Natural killer cell treated with Interleukin-12 subunit alpha and Interleukin-12 subunit beta and Interleukin-15 and Interleukin-18, amount 100 ng/mL, for 72 hours (primary cell): Measurements from ENCODE around the gene CPA1. TPM values are rescaled to one million over a fixed set of nuclear protein-coding genes. Genes with fewer than 3 reads are reported as not detected.

ENCODE experiments used
- ATAC-seq, 2 donors: fragments of 150-1000 bp; cut with Tn5 transposase in 1 of 2; sonication (Bioruptor Pico), chemical (Tn5 transposase) in 1 of 2; 2 replicates each; pipeline ENCODE4 v1.10.0; 2021
- DNase-seq: peaks from one replicate; pipeline ENCODE4 v3.0.0; 2022; ENCODE audit warnings: low spot score
- H3K27ac Mint-ChIP-seq, 2 donors: 1 replicate in 1 of 2; 2 replicates in 1 of 2; pipeline ENCODE4 v1.8.0; 2022; ENCODE audit warnings: mixed read lengths in 2 of 2, mild to moderate bottlenecking in 1 of 2, moderate library complexity in 1 of 2
- H3K27me3 Mint-ChIP-seq, 2 donors: 1 replicate in 1 of 2; 2 replicates in 1 of 2; pipeline ENCODE4 v1.8.0; 2022; ENCODE audit warnings: mixed read lengths in 2 of 2
- H3K36me3 Mint-ChIP-seq: one replicate; pipeline ENCODE4 v1.8.0; 2022; ENCODE audit warnings: mixed read lengths
- H3K4me1 Mint-ChIP-seq, 2 donors: 1 replicate in 1 of 2; 2 replicates in 1 of 2; pipeline ENCODE4 v1.8.0; 2022; ENCODE audit warnings: low read depth in 2 of 2, mixed read lengths in 2 of 2, mild to moderate bottlenecking in 1 of 2
- H3K4me3 Mint-ChIP-seq: one replicate; pipeline ENCODE4 v1.8.0; 2022; ENCODE audit warnings: mixed read lengths
- H3K9me3 Mint-ChIP-seq: 2 replicates; pipeline ENCODE4 v1.8.0; 2022; ENCODE audit warnings: mixed read lengths
- total RNA-seq, 2 donors: library from RNA; stranded (reverse); gene quantifications; one replicate each; pipeline ENCODE4 v1.2.3, GENCODE V29; 2022

The CPA1 gene
- total RNA-seq, 2 donors from 2014 or later: not detected

DNA sequence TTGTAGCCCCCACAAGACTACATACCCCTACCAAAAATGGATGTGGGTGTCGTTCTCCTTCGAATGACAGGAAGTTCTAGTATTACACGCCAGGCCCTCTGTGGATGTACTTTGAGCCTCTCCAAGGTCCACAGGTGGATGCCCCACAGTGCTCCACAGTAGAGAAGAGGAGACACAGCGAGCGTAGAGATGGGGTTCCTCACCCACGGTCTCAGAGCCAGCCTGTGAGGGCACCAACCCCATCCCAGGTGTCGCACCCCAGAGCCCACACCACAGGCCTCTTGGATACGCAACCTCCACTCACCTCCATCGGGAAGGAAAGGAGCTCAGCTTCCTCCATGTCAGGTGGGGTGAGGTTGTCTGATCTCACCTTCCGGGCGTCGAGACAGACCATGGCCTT lies 33.4 kb upstream of the CPA1 start:
- Mint-ChIP-seq H3K27me3 (peaks cover 12 to 14% of the 10 kb centered on the region in 2 donors), H3K4me3 (no peak overlapping the region), H3K4me1 (no peaks in the 10 kb centered on the region), H3K36me3 (no peaks in the 10 kb centered on the region), H3K27ac (no peak overlapping the region), H3K9me3 (no peaks in the 10 kb centered on the region)
- DNase-seq (no peak), ATAC-seq (peak in 1 of 2 donors; percentile 28)

DNA sequence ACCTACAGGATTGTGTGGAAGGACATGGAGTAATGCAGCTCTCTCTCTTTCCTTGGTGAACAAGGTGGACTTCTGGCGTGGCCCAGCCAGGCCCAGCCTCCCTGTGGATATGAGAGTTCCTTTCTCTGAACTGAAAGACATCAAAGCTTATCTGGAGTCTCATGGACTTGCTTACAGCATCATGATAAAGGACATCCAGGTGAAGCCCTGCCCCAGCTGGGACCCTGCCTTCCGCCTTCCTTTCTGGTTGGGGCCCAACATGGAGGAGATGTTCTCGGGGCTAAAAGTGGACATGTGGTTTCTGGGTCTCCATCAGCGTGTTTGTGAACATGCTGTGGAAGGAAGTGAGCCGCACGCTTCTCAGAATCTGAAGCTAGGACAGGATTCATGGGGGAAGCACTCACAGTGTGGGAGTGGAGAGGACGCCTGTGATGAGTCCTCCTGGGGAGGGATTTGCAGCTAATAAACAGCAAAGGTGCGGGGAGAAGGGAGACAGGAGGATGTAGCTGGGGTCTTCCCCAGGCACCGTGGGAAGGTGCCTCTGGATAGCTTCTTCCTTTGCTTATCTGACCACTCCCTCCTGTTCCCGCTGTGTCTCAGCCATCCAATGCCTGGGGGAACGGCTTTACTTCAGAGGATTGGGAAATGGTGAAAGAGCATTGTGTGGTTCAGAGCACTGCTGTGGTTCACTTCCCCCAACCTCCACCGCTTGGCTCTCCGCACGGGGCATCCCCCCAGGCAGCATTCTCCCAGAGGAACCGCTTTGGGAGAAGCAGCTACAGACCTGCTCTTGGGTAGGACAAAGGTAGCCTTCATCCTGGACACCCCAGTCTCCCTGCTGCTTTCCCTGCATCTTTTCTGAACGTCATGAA lies 30.1 kb upstream of the CPA1 start:
- no peaks in the 10 kb centered on the region for H3K36me3 Mint-ChIP-seq
- no peak overlapping the region for H3K27ac Mint-ChIP-seq
- peaks cover 8 to 15% of the 10 kb centered on the region in 2 donors for H3K27me3 Mint-ChIP-seq
- H3K9me3 Mint-ChIP-seq: no peaks in the 10 kb centered on the region
- no peak overlapping the region for H3K4me3 Mint-ChIP-seq
- DNase-seq (no peak), ATAC-seq (no peak)
- no peaks in the 10 kb centered on the region for H3K4me1 Mint-ChIP-seq

DNA sequence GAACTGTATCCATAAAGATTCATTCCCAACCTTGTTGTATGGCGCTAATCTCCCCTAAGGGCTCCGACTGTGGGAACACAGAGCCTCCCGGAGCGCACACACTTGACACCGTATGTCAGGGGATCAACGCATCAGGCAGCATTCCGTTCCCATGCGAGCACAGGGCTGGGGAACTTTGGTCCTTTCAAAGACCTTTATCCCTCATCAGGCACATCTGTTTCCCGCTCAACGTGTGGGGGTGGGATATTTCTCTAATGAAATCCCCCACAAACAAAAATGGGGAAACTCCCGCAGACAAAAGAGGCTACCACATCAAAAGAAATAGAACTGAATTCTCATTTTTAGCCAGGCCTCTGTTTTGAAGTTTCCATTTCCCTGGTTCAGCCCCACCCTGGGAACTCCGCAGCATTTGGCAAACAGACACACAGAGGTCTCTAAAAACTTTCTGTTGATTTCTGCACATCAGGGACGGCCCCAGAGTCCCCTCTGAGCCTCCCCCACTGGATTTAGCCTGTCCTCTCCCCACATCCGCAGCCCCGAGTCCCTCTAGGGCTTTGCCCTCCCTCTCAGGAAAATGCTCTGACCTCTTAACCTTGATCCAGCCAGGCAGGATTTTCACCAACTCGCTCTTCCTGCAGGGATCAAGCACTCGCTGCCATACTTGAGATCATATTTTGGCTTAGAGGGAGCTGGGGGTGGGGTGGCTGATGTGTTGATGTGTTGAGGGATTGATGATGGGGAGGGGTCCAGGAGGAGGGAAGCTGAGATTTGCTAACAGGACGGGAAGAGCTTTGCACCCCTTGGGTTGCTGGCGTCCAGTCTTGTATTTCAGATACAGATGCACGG lies 29.1 kb upstream of the CPA1 start:
- H3K9me3 Mint-ChIP-seq: no peaks in the 10 kb centered on the region
- H3K4me1 Mint-ChIP-seq: no peaks in the 10 kb centered on the region
- peaks cover 0 to 12% of the 10 kb centered on the region in 2 donors for H3K27me3 Mint-ChIP-seq
- no peaks in the 10 kb centered on the region for H3K36me3 Mint-ChIP-seq
- no peak for ATAC-seq
- no peak overlapping the region for H3K4me3 Mint-ChIP-seq
- no peak for DNase-seq
- H3K27ac Mint-ChIP-seq: no peak overlapping the region

DNA sequence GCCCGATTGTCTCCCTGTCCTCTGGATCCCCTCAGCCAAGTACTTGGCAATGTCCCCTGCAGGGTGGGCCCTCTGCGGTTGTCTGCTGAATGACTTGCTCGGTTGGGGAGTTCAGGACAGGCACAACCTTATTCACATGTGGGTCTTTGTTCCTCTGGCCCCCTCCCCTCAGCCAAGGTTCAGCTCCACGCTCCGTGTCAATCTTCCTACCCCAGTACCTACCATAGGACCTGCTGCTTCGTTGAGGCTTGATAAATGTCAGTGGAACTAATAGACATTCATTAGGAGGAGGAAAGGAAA lies 28.6 kb upstream of the CPA1 start:
- H3K27me3 Mint-ChIP-seq: peaks cover 0 to 12% of the 10 kb centered on the region in 2 donors
- ATAC-seq (no peak), DNase-seq (no peak)
- H3K4me3 Mint-ChIP-seq: no peak overlapping the region
- no peaks in the 10 kb centered on the region for H3K4me1 Mint-ChIP-seq
- H3K9me3 Mint-ChIP-seq: no peaks in the 10 kb centered on the region
- H3K27ac Mint-ChIP-seq: no peak overlapping the region
- no peaks in the 10 kb centered on the region for H3K36me3 Mint-ChIP-seq

DNA sequence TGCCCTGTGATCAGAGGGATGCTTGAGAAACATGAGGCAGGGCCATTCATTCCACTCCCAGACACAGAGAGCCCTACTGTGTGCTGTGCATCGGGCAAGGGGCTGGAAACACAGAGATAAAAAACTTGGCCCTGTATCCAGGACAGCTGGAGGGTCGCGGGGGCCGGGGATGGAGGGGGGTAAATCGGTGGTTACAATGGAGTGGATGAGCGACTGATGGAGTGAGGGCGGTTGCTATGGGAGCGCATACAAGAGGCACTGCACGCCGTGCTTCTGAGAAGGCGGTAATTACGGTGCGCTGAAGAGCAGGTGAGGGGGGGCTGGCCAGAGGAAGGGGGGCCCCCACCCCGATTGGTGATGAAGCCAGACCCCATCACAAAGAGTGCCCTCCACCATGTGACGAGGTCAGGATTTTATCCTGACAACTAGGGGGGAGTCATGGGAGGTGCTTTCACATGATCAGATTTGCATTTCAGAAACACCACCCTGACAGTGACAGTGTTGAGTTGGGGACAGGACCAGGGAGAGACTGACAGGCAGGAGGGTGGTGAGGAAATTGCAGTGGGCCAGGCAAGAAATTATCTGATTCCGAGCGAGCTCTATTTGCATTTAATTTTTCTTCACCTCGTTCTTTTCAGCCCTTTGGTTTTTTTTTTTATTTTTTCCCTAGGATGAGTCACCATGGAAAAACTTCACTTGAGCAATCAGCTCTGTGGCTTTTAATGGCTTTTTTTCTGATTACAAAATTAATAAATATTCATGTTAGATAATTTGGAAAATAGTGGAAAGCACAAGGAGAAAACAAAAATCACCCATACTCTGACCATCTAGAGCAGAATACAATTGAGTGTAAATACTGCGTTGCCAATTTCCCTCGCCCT lies 27.9 kb upstream of the CPA1 start:
- no peaks in the 10 kb centered on the region for H3K9me3 Mint-ChIP-seq
- H3K27me3 Mint-ChIP-seq: peaks cover 0 to 12% of the 10 kb centered on the region in 2 donors
- H3K27ac Mint-ChIP-seq: no peak overlapping the region
- DNase-seq (no peak), ATAC-seq (no peak)
- H3K4me3 Mint-ChIP-seq: no peak overlapping the region
- no peaks in the 10 kb centered on the region for H3K4me1 Mint-ChIP-seq
- no peaks in the 10 kb centered on the region for H3K36me3 Mint-ChIP-seq

DNA sequence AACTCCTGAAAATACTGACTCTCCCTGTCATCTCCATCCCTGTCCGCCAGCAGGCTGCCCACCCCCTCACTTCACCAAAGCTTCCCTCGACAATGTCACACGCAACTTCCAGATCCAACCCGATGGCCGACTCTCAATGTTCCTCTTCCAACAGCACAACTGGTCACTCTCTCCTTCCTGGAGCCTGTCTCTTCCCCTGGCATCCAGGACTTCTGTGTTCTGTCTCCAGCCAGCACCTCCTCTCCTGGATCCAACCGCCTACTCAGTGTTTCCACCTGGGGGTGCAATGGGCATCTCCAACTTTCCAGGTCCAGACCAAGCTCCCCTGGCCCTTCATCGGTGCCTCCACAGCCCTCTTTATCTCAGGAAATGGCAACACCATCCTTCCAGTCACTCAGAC lies 27.1 kb upstream of the CPA1 start:
- Mint-ChIP-seq H3K27me3 (peaks cover 0 to 12% of the 10 kb centered on the region in 2 donors), H3K4me1 (no peaks in the 10 kb centered on the region), H3K4me3 (no peak overlapping the region), H3K27ac (no peak overlapping the region), H3K9me3 (no peaks in the 10 kb centered on the region), H3K36me3 (no peaks in the 10 kb centered on the region)
- DNase-seq (no peak), ATAC-seq (no peak)

DNA sequence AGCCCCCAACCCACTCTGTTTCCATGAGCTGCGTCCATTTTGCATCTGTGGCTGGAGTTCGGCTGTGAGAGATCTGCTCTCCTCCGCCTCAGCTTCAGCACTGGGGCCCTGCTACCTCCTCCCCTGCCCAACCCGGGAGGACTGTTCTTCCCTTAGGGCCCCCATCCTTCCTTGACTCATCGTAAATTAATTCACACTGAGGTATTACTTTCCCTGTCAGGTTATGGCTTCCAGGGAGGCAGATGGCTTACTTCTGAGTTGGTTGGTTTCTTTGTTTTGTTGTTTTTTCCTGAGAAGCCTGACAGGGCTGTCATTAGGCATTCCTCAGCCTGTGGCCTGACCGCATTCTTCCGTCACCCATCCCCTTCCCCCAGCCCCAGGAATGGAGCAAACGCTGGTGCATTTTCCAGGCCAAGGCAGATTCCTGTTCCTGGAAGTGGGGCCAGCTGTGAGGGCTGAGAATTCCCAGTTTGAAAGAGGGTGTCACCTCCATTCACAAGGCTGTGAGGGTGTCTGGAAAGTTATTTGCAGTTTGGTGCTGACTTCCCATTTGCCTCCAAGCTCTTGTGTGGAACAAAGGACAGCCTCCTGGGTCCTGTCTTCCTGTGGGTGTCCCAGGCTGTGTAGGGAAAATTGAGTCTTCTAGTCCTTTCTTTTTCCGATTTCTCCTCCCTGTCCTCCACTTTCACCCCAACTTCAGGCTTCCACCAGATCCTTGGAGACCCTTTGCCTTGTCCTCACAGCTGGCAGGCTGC lies 24.0 kb upstream of the CPA1 start:
- peaks cover 6 to 7% of the 10 kb centered on the region in 2 donors for H3K27me3 Mint-ChIP-seq
- no peaks in the 10 kb centered on the region for H3K4me1 Mint-ChIP-seq
- no peak overlapping the region for H3K4me3 Mint-ChIP-seq
- ATAC-seq (no peak), DNase-seq (no peak)
- H3K27ac Mint-ChIP-seq: no peak overlapping the region
- H3K36me3 Mint-ChIP-seq: no peaks in the 10 kb centered on the region
- peaks cover 3% of the 10 kb centered on the region for H3K9me3 Mint-ChIP-seq

DNA sequence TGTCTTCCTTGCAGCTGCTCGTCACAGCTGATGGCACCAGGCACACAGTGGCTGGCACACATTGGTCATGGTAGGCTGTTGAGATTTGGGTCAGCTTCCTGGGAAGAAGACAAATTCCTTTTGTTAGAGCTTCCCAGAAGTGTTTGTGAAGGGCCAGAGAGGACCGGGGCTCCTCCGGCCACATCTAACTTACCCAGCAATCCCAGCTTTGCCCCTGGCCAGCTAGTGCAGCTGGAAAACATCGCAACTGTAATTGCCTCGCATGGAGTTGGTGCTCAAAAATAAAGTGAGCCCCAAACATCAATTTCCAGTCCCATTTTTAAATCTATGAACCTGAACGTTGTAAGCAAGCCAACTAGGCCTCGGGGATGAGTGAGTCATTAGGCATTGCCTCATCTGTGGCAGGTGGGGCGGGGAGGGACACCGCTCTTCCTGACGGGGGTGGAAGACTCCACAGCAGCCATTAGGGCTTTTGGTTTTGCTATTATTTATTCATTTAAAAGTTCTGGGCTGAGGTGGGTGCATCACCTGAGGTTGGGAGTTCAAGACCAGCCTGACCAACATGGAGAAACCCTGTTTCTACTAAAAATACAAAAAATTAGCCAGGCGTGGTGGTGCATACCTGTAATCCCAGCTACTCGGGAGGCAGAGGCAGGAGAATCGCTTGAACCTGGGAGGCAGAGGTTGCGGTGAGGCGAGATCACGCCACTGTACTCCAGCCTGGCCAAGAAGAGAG lies 23.2 kb upstream of the CPA1 start:
- ATAC-seq (no peak), DNase-seq (no peak)
- no peaks in the 10 kb centered on the region for H3K36me3 Mint-ChIP-seq
- peaks cover 6 to 7% of the 10 kb centered on the region in 2 donors for H3K27me3 Mint-ChIP-seq
- H3K27ac Mint-ChIP-seq: no peak overlapping the region
- H3K4me3 Mint-ChIP-seq: no peak overlapping the region
- no peaks in the 10 kb centered on the region for H3K4me1 Mint-ChIP-seq
- H3K9me3 Mint-ChIP-seq: peaks cover 3% of the 10 kb centered on the region

DNA sequence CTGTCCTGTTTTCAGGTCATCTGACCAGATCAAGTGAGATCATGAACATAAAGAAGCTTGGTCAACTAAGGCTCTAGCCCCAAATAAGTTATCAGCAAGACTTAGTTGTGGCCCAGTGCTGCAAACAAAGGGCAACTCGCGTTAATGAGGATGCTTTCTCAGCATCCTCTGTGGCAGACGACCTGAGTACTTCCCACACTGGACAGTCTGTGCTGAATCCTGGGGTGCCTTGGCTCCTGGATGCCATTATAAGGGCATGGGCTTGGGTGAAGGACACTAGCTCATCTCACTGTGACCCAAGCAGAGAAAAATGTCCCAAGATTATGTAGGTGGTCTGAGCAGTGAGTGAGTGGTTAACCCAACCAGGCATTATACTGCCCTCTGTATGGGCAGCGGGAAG lies 21.8 kb upstream of the CPA1 start:
- DNase-seq (no peak), ATAC-seq (no peak)
- no peak overlapping the region for H3K27ac Mint-ChIP-seq
- peaks cover 1 to 6% of the 10 kb centered on the region in 2 donors for H3K27me3 Mint-ChIP-seq
- no peak overlapping the region for H3K4me3 Mint-ChIP-seq
- H3K4me1 Mint-ChIP-seq: no peaks in the 10 kb centered on the region
- peaks cover 3% of the 10 kb centered on the region for H3K9me3 Mint-ChIP-seq
- no peaks in the 10 kb centered on the region for H3K36me3 Mint-ChIP-seq

DNA sequence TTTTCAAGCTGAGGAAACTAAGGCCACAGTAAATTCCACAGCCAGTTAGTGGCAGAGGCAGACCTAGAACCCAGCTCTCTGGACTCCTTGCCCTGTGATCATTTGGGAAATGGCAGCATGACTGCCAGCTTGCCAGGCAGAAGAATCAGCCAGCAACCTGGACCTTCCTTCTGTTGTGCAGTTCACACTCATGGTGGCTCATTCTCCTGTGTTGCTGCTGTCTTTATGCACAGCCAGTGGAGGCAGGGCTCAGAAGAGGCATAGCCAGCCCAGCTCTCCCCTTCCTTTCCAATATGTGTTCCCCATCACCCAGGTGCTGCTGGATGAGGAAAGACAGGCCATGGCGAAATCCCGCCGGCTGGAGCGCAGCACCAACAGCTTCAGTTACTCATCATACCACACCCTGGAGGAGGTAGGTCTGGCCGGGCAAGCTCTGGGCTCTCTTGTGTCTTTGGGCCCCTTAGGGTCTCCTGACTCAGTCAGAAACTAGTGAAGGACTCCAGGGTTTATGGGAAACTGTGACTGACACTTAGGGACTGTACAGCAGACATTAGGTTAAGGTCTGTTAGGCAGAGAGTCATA lies 20.9 kb upstream of the CPA1 start:
- Mint-ChIP-seq H3K36me3 (no peaks in the 10 kb centered on the region), H3K9me3 (peaks cover 3% of the 10 kb centered on the region), H3K27me3 (peaks cover 0 to 6% of the 10 kb centered on the region in 2 donors), H3K27ac (no peak overlapping the region), H3K4me1 (no peaks in the 10 kb centered on the region), H3K4me3 (no peak overlapping the region)
- no peak for ATAC-seq
- no peak for DNase-seq

DNA sequence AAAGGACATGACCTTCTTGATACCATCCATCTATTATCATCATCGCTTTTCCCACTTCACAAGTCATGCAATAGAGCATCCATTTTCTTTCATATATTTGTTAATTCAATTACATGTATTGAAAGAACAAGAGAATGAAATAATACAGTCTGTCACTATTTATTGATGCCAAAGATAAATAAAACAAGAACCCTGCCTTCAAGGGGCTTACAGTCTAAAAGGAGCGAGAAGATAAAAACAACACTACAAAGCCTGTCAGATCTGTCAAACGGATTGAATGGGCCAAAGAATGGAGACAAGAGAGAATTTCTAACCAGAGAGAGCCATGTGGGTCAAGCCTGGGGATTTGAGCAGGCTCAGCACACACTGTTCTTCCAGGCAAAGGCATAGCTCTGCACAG lies 19.8 kb upstream of the CPA1 start:
- H3K36me3 Mint-ChIP-seq: no peaks in the 10 kb centered on the region
- no peak overlapping the region for H3K27ac Mint-ChIP-seq
- H3K9me3 Mint-ChIP-seq: peaks cover 3% of the 10 kb centered on the region
- H3K27me3 Mint-ChIP-seq: peaks cover 0 to 6% of the 10 kb centered on the region in 2 donors
- ATAC-seq (no peak), DNase-seq (no peak)
- no peaks in the 10 kb centered on the region for H3K4me1 Mint-ChIP-seq
- no peak overlapping the region for H3K4me3 Mint-ChIP-seq

DNA sequence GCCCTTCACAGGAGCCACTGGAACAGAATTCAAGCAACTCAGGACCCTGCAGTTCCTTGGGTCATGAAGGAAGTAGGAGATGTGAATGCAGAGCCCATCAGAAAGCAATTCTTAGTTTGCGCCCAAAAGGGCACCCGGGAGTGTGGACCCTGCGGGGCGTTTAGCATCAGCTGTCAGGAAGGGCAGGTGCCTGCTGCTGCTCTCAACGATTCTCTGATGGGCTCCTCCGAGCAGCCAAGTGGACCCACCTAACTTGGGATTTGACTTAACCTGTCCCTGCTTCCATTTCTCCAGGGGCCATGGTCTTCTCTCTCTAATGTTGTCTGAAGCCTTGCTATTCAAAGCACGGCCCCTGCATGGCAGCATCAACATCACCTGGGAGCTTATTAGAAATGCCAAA lies 18.6 kb upstream of the CPA1 start:
- no peak overlapping the region for H3K27ac Mint-ChIP-seq
- ATAC-seq: no peak
- H3K9me3 Mint-ChIP-seq: peaks cover 3% of the 10 kb centered on the region
- H3K27me3 Mint-ChIP-seq: peaks cover 0 to 6% of the 10 kb centered on the region in 2 donors
- H3K4me1 Mint-ChIP-seq: no peaks in the 10 kb centered on the region
- H3K4me3 Mint-ChIP-seq: no peak overlapping the region
- H3K36me3 Mint-ChIP-seq: no peaks in the 10 kb centered on the region
- peak; percentile 48 for DNase-seq
